ENCODE measurements around the gene TMEM209.
"Not testable (repeated sequence)": the region's sequence is repeated elsewhere in the genome, so short reads cannot be mapped to it uniquely, and the experiment has no call there.

The TMEM209 gene

GRCh38 chr7:130127404-130127803 lies 77.8 kb downstream of the TMEM209 start:
- no peak for DNase-seq (ENCODE audit: low read depth)

- DNase-seq (ENCODE audit: low read depth): not testable (repeated sequence)
Measured at GRCh38 chr7:130126840-130127239, 78.4 kb downstream of the TMEM209 start.

GRCh38 chr7:130124711-130125110 lies 80.5 kb downstream of the TMEM209 start:
- DNase-seq (ENCODE audit: low read depth): no peak

GRCh38 chr7:130123501-130123900 lies 81.7 kb downstream of the TMEM209 start:
- no peak for DNase-seq (ENCODE audit: low read depth)

- no peak for DNase-seq (ENCODE audit: low read depth)
Measured at GRCh38 chr7:130118801-130119200, 86.4 kb downstream of the TMEM209 start.

GRCh38 chr7:130118294-130118693 lies 86.9 kb downstream of the TMEM209 start:
- DNase-seq (ENCODE audit: low read depth): no peak

GRCh38 chr7:130114776-130115175 lies 90.4 kb downstream of the TMEM209 start:
- no peak for DNase-seq (ENCODE audit: low read depth)
